OCI-LY7 (cell line): ENCODE measurements around the gene GTF2A2.

Experiments
- EZH2phosphoT487 ChIP-seq: fragments of 200-600 bp; sonication (generic); IDR thresholded peaks from 2 replicates; pipeline ENCODE4 v1.6.1; 2018; ENCODE audit warnings: low read depth, borderline replicate concordance, mild to moderate bottlenecking, mixed run types, antibody characterized with exemption, low read length, moderate library complexity, mixed read lengths
- TF ChIP-seq, protein P1 (sequence below): fragments of 200-600 bp; sonication (generic); conservative IDR thresholded peaks from 2 replicates; pipeline ENCODE4 v1.5.1; 2014; ENCODE audit warnings: mild to moderate bottlenecking, antibody characterized with exemption, low read length, moderate library complexity, mixed read lengths

DNA sequence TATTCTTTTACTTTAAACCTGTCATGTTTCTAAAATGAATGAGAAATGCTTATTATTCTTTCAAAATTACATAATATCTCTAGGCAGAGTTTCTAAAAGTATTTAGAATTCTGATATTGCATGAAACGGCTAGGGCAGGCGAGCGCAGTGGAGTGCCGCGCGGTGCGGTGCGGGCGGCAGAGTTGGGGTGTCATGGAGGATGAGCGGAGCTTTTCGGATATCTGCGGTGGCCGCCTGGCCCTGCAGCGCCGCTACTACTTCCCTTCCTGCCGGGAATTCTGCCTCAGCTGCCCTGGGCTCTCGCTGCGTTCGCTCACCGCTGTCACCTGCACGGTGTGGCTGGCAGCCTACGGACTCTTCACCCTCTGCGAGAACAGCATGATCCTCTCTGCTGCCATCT, 19.2 kb upstream of the GTF2A2 start:
- TF ChIP-seq, protein P1, sequence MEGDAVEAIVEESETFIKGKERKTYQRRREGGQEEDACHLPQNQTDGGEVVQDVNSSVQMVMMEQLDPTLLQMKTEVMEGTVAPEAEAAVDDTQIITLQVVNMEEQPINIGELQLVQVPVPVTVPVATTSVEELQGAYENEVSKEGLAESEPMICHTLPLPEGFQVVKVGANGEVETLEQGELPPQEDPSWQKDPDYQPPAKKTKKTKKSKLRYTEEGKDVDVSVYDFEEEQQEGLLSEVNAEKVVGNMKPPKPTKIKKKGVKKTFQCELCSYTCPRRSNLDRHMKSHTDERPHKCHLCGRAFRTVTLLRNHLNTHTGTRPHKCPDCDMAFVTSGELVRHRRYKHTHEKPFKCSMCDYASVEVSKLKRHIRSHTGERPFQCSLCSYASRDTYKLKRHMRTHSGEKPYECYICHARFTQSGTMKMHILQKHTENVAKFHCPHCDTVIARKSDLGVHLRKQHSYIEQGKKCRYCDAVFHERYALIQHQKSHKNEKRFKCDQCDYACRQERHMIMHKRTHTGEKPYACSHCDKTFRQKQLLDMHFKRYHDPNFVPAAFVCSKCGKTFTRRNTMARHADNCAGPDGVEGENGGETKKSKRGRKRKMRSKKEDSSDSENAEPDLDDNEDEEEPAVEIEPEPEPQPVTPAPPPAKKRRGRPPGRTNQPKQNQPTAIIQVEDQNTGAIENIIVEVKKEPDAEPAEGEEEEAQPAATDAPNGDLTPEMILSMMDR, result no peak
- TF ChIP-seq EZH2phosphoT487, result no peak
